ENCODE results near the gene GRIN1.

DNA sequence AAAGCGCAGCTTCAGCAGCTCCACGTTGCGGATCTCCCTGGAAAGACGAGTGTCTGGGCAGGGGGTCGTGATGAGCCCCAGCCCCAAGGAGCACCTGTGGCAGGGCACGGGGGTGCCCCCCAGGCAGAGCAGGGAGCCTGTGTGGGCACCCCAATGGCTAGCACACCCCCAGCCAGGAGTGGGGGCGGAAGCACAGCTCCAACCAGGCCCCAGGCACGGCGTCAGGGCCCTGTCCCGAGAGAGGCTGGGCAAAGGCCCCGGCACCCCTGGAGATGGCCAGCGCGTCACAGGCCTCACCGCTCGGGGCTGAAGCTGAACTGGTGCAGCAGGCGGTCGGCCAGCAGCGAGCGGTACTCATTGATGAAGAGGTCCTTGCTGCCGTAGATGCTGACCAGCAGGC lies 41.5 kb downstream of the GRIN1 start:
- TF ChIP-seq, protein P1, sequence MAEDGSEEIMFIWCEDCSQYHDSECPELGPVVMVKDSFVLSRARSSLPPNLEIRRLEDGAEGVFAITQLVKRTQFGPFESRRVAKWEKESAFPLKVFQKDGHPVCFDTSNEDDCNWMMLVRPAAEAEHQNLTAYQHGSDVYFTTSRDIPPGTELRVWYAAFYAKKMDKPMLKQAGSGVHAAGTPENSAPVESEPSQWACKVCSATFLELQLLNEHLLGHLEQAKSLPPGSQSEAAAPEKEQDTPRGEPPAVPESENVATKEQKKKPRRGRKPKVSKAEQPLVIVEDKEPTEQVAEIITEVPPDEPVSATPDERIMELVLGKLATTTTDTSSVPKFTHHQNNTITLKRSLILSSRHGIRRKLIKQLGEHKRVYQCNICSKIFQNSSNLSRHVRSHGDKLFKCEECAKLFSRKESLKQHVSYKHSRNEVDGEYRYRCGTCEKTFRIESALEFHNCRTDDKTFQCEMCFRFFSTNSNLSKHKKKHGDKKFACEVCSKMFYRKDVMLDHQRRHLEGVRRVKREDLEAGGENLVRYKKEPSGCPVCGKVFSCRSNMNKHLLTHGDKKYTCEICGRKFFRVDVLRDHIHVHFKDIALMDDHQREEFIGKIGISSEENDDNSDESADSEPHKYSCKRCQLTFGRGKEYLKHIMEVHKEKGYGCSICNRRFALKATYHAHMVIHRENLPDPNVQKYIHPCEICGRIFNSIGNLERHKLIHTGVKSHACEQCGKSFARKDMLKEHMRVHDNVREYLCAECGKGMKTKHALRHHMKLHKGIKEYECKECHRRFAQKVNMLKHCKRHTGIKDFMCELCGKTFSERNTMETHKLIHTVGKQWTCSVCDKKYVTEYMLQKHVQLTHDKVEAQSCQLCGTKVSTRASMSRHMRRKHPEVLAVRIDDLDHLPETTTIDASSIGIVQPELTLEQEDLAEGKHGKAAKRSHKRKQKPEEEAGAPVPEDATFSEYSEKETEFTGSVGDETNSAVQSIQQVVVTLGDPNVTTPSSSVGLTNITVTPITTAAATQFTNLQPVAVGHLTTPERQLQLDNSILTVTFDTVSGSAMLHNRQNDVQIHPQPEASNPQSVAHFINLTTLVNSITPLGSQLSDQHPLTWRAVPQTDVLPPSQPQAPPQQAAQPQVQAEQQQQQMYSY (CRISPR knock-in tag; IDR thresholded peaks at IDR 0.05), result no peak
- TF ChIP-seq HDAC2 (CRISPR knock-in tag; IDR thresholded peaks at IDR 0.05), result no peak

Data from HepG2 (cell line).